ENCODE results near the gene WDFY3. TPM values are rescaled to one million over a fixed set of nuclear protein-coding genes. Genes with fewer than 3 reads are reported as not detected.
"Not testable (repeated sequence)": the region's sequence is repeated elsewhere in the genome, so short reads cannot be mapped to it uniquely, and the experiment has no call there.

Gene WDFY3
- total RNA-seq, 1 donor from 2014 or later = 60.9 TPM

- no peak for DNase-seq (ENCODE audit: low spot score)
- intact Hi-C loops (cut with DNase I) = no loop called here
Measured at GRCh38 chr4:84875636-84876371, 90.7 kb downstream of the WDFY3 start.

- intact Hi-C loops (cut with DNase I) = no loop called here
- DNase-seq (ENCODE audit: low spot score) = no peak
Measured at GRCh38 chr4:84874619-84875018, 91.9 kb downstream of the WDFY3 start.

GRCh38 chr4:84870398-84871163, 95.9 kb downstream of the WDFY3 start:
- intact Hi-C loops (cut with DNase I) = no loop called here
- DNase-seq (ENCODE audit: low spot score) = no peak

- intact Hi-C loops (cut with DNase I) = no loop called here
Measured at GRCh38 chr4:84866295-84866694, 100.2 kb downstream of the WDFY3 start.

GRCh38 chr4:84865600-84865999, 100.9 kb downstream of the WDFY3 start:
- intact Hi-C loops (cut with DNase I) = no loop called here
- no peak for DNase-seq (ENCODE audit: low spot score)

More at GRCh38 chr4:84866295-84866694, 100.2 kb downstream of the WDFY3 start:
- no peak for DNase-seq (ENCODE audit: low spot score)

- no peak for DNase-seq (ENCODE audit: low spot score)
- intact Hi-C loops (cut with DNase I) = no loop called here
Measured at GRCh38 chr4:84862064-84862463, 104.4 kb downstream of the WDFY3 start.

- intact Hi-C loops (cut with DNase I) = loop anchor here (5.0 kb wide), 1 partner anchor 110 kb away; the partner anchor contains the start of gene WDFY3
- no peak for DNase-seq (ENCODE audit: low spot score)
Measured at GRCh38 chr4:84857296-84857695, 109.2 kb downstream of the WDFY3 start.

- no peak for DNase-seq (ENCODE audit: low spot score)
- intact Hi-C loops (cut with DNase I) = loop anchor here (5.0 kb wide), 1 partner anchor 111 kb away; the partner anchor contains the start of gene WDFY3
Measured at GRCh38 chr4:84856468-84857049, 109.9 kb downstream of the WDFY3 start.

GRCh38 chr4:84855774-84856173, 110.7 kb downstream of the WDFY3 start:
- intact Hi-C loops (cut with DNase I) = loop anchor here (5.0 kb wide), 1 partner anchor 112 kb away; the partner anchor contains the start of gene WDFY3
- DNase-seq (ENCODE audit: low spot score) = no peak

- DNase-seq (ENCODE audit: low spot score) = no peak
- intact Hi-C loops (cut with DNase I) = no loop called here
Measured at GRCh38 chr4:84852081-84852480, 114.4 kb downstream of the WDFY3 start.

- no peak for DNase-seq (ENCODE audit: low spot score)
- intact Hi-C loops (cut with DNase I) = no loop called here
Measured at GRCh38 chr4:84849051-84849640, 117.3 kb downstream of the WDFY3 start.

GRCh38 chr4:84848432-84848831, 118.1 kb downstream of the WDFY3 start:
- no peak for DNase-seq (ENCODE audit: low spot score)
- intact Hi-C loops (cut with DNase I) = no loop called here

GRCh38 chr4:84847978-84848377, 118.5 kb downstream of the WDFY3 start:
- intact Hi-C loops (cut with DNase I) = no loop called here
- no peak for DNase-seq (ENCODE audit: low spot score)

GRCh38 chr4:84846985-84847384, 119.5 kb downstream of the WDFY3 start:
- intact Hi-C loops (cut with DNase I) = no loop called here
- no peak for DNase-seq (ENCODE audit: low spot score)

- DNase-seq (ENCODE audit: low spot score) = no peak
- intact Hi-C loops (cut with DNase I) = no loop called here
Measured at GRCh38 chr4:84841435-84841834, 125.1 kb downstream of the WDFY3 start.

- intact Hi-C loops (cut with DNase I) = no loop called here
- no peak for DNase-seq (ENCODE audit: low spot score)
Measured at GRCh38 chr4:84837751-84838150, 128.7 kb downstream of the WDFY3 start.

- DNase-seq (ENCODE audit: low spot score); intact Hi-C loops (cut with DNase I): not testable (repeated sequence)
Measured at GRCh38 chr4:84829633-84830032, 136.9 kb downstream of the WDFY3 start.

- intact Hi-C loops (cut with DNase I) = no loop called here
- DNase-seq (ENCODE audit: low spot score) = no peak
Measured at GRCh38 chr4:84826681-84827080, 139.8 kb downstream of the WDFY3 start.

GRCh38 chr4:84825701-84826341, 140.7 kb downstream of the WDFY3 start:
- DNase-seq (ENCODE audit: low spot score) = no peak
- intact Hi-C loops (cut with DNase I) = no loop called here

GRCh38 chr4:84821064-84821463, 145.4 kb downstream of the WDFY3 start:
- intact Hi-C loops (cut with DNase I) = no loop called here
- no peak for DNase-seq (ENCODE audit: low spot score)
